PC-3 (cell line): ENCODE results near the gene ADGRF4. TPM values are rescaled to one million over a fixed set of nuclear protein-coding genes. Genes with fewer than 3 reads are reported as not detected.

Source experiments
- ATAC-seq: fragments of 200-7000 bp; cut with Tn5 transposase; 2 replicates; pipeline ENCODE4 v1.9.1; 2020; ENCODE audit warnings: mild to moderate bottlenecking, moderate library complexity
- BruUV-seq: library from RNA; stranded (reverse); fragments of 400-500 nt; replicated peaks from 2 replicates; lab custom pipeline; 2021; lab: Mats Ljungman, UMichigan
- CTCF ChIA-PET: fragments of 300-600 bp; sonication (Branson Sonifier 250); formaldehyde crosslinking; loops from one replicate; lab custom pipeline; 2022; ENCODE audit warnings: antibody characterized with exemption; lab: Charles Lee
- POLR2A ChIA-PET: fragments of 300-600 bp; sonication (Branson Sonifier 250); formaldehyde crosslinking; loops from one replicate; lab custom pipeline; 2022; ENCODE audit warnings: antibody characterized with exemption; ENCODE audit not compliant: unreplicated experiment; lab: Charles Lee
- DNase-seq: peaks from one replicate; pipeline ENCODE4 v3.0.0-alpha.2; 2015
- H2AFZ ChIP-seq: fragments of 300-600 bp; sonication (generic); 2 replicates; pipeline ENCODE4 v1.6.0; 2016; ENCODE audit warnings: antibody characterized with exemption, low read length
- H3F3A ChIP-seq: fragments of 300-600 bp; sonication (generic); one replicate; pipeline ENCODE4 v1.6.0; 2017; ENCODE audit warnings: antibody characterized with exemption, low read length, control low read depth, mild to moderate bottlenecking; ENCODE audit not compliant: unreplicated experiment
- H3K27ac ChIP-seq: fragments of 300-600 bp; sonication (generic); 2 replicates; pipeline ENCODE4 v1.5.1; 2016; ENCODE audit warnings: mild to moderate bottlenecking, low read length
- H3K27me3 ChIP-seq: fragments of 300-600 bp; sonication (generic); 2 replicates; pipeline ENCODE4 v1.6.1; 2016; ENCODE audit warnings: low read length, mixed read lengths
- H3K36me3 ChIP-seq: fragments of 300-600 bp; sonication (generic); 2 replicates; pipeline ENCODE4 v1.6.1; 2016; ENCODE audit warnings: low read depth, mixed run types, low read length, mixed read lengths
- H3K4me1 ChIP-seq: fragments of 300-600 bp; sonication (generic); 2 replicates; pipeline ENCODE4 v1.5.1; 2016; ENCODE audit warnings: low read length; ENCODE audit not compliant: insufficient read depth
- H3K4me2 ChIP-seq: fragments of 300-600 bp; sonication (generic); 2 replicates; pipeline ENCODE4 v1.6.0; 2016; ENCODE audit warnings: low read length
- H3K4me3 ChIP-seq: fragments of 300-600 bp; sonication (generic); 2 replicates; pipeline ENCODE4 v1.5.1; 2016; ENCODE audit warnings: mild to moderate bottlenecking, low read length, mixed read lengths
- H3K79me2 ChIP-seq: fragments of 300-600 bp; sonication (generic); 2 replicates; pipeline ENCODE4 v1.6.1; 2017; ENCODE audit warnings: low read length, mixed read lengths
- H3K9ac ChIP-seq: fragments of 300-600 bp; sonication (generic); 2 replicates; pipeline ENCODE4 v1.6.0; 2016; ENCODE audit warnings: mild to moderate bottlenecking, low read length
- H3K9me2 ChIP-seq: fragments of 300-600 bp; sonication (generic); replicated peaks from 2 replicates; pipeline ENCODE4 v1.6.1; 2016; ENCODE audit warnings: mixed run types, low read length, mixed read lengths
- H3K9me3 ChIP-seq: fragments of 300-600 bp; sonication (generic); 2 replicates; pipeline ENCODE4 v1.6.1; 2016; ENCODE audit warnings: low read length, mixed read lengths
- H4K20me1 ChIP-seq: fragments of 300-600 bp; sonication (generic); 2 replicates; pipeline ENCODE4 v1.6.1; 2016; ENCODE audit warnings: low read length, mixed read lengths
- EZH2 ChIP-seq: fragments of 300-600 bp; sonication (generic); IDR thresholded peaks from one replicate; pipeline ENCODE4 v1.6.1; 2017; ENCODE audit warnings: antibody characterized with exemption, mild to moderate bottlenecking, low read length; ENCODE audit not compliant: unreplicated experiment
- EZH2phosphoT487 ChIP-seq: fragments of 300-600 bp; sonication (generic); IDR thresholded peaks from 2 replicates; pipeline ENCODE4 v1.6.1; 2018; ENCODE audit warnings: mild to moderate bottlenecking, antibody characterized with exemption, low read length, borderline replicate concordance
- intact Hi-C: fragments of 100-400 bp; cut with micrococcal nuclease; formaldehyde crosslinking; loops from 2 replicates; pipeline ENCODE4 v1.9.0; 2023
- total RNA-seq: library from RNA; depleted of rRNA; stranded (reverse); fragments of >200 nt; gene quantifications from 2 replicates; pipeline ENCODE4 v1.2.3, GENCODE V29; 2014
- TF ChIP-seq, protein P1 (sequence below): fragments of 300-600 bp; sonication (generic); conservative IDR thresholded peaks from 2 replicates; pipeline ENCODE4 v1.5.1; 2017; ENCODE audit warnings: antibody characterized with exemption, low read depth, mild to moderate bottlenecking, low read length

Gene ADGRF4
- total RNA-seq, 1 experiment from 2014 or later, result 3.4 TPM

- Histone ChIP-seq H3K27me3 (no peaks in the 10 kb centered on the region), H3K9ac (no peak overlapping the region), H3K36me3 (no peaks in the 10 kb centered on the region), H4K20me1 (no peaks in the 10 kb centered on the region), H3K9me2 (no peaks in the 10 kb centered on the region), H3K4me2 (no peak overlapping the region), H3F3A (no peaks in the 10 kb centered on the region), H2AFZ (no peak overlapping the region), H3K27ac (no peak overlapping the region), H3K9me3 (no peaks in the 10 kb centered on the region), H3K4me1 (peaks cover 7% of the 10 kb centered on the region), H3K4me3 (no peak overlapping the region), H3K79me2 (no peaks in the 10 kb centered on the region)
- POLR2A ChIA-PET, result no interaction called here
- DNase-seq, result peak; percentile 32
- TF ChIP-seq, protein P1, sequence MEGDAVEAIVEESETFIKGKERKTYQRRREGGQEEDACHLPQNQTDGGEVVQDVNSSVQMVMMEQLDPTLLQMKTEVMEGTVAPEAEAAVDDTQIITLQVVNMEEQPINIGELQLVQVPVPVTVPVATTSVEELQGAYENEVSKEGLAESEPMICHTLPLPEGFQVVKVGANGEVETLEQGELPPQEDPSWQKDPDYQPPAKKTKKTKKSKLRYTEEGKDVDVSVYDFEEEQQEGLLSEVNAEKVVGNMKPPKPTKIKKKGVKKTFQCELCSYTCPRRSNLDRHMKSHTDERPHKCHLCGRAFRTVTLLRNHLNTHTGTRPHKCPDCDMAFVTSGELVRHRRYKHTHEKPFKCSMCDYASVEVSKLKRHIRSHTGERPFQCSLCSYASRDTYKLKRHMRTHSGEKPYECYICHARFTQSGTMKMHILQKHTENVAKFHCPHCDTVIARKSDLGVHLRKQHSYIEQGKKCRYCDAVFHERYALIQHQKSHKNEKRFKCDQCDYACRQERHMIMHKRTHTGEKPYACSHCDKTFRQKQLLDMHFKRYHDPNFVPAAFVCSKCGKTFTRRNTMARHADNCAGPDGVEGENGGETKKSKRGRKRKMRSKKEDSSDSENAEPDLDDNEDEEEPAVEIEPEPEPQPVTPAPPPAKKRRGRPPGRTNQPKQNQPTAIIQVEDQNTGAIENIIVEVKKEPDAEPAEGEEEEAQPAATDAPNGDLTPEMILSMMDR, result no peak
- no peak for TF ChIP-seq EZH2phosphoT487
- TF ChIP-seq EZH2, result no peak
- intact Hi-C loops, result no loop called here
- no TSS peak for BruUV-seq
- CTCF ChIA-PET, result no interaction called here
- ATAC-seq, result no peak
Measured at GRCh38 chr6:47663462-47664216, 34.7 kb upstream of the ADGRF4 start.

DNA sequence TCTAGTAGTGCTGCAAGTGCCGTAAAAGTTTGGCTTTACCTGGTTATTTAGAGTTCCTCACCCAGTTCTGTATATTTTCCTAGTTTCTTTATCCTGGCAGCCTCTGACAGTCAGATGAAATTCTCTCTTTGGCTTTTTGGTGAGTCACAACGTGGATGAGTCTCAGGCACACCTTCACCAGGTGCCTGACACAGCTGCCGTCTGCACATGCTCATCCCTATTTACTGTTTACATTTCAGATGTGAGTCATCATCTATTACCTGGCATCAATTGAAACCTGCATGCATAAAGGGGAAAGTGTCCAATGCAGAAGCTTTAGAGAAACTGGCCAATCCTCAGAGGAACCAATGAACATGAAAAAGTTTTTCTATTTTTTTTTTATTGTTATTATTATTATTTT, 33.3 kb upstream of the ADGRF4 start:
- Histone ChIP-seq H3K79me2 (no peaks in the 10 kb centered on the region), H2AFZ (no peak overlapping the region), H3F3A (no peaks in the 10 kb centered on the region), H3K27ac (no peak overlapping the region), H3K36me3 (no peaks in the 10 kb centered on the region), H3K4me1 (peaks cover 9% of the 10 kb centered on the region), H3K4me3 (no peak overlapping the region), H4K20me1 (no peaks in the 10 kb centered on the region), H3K9ac (no peak overlapping the region), H3K27me3 (no peaks in the 10 kb centered on the region), H3K9me3 (no peaks in the 10 kb centered on the region), H3K4me2 (peak overlapping the region; percentile 63), H3K9me2 (no peaks in the 10 kb centered on the region)
- ChIA-PET CTCF (no interaction called here), POLR2A (no interaction called here)
- peak; percentile 93 for ATAC-seq
- no TSS peak for BruUV-seq
- intact Hi-C loops, result no loop called here
- peak; percentile 92 for DNase-seq
- TF ChIP-seq, protein P1, result no peak
- TF ChIP-seq EZH2 (no peak), EZH2phosphoT487 (no peak)
